SK-N-SH treated with all-trans-retinoic acid at 6 μM for 48 hours (cell line): ENCODE results near the gene SHISA2.
"Not testable (repeated sequence)": the region's sequence is repeated elsewhere in the genome, so short reads cannot be mapped to it uniquely, and the experiment has no call there.

Experiments
- ARNTL ChIP-seq: fragments of 450-650 bp; formaldehyde crosslinking; IDR thresholded peaks from 2 replicates; pipeline ENCODE4 v1.5.0; 2020; ENCODE audit warnings: low read depth, mild to moderate bottlenecking, moderate library complexity, borderline replicate concordance
- CSRNP3 ChIP-seq: fragments of 250-450 bp; sonication (Bioruptor Pico); IDR thresholded peaks from 2 replicates; pipeline ENCODE4 v1.5.1; 2021; ENCODE audit warnings: mild to moderate bottlenecking, moderate library complexity
- OSR1 ChIP-seq: fragments of 250-450 bp; sonication (Bioruptor Pico); IDR thresholded peaks from 2 replicates; pipeline ENCODE4 v1.8.0; 2022; ENCODE audit warnings: moderate library complexity, mild to moderate bottlenecking, inconsistent platforms
- RARB ChIP-seq: fragments of 250-450 bp; sonication (Bioruptor Pico); IDR thresholded peaks from 2 replicates; pipeline ENCODE4 v1.8.0; 2021; ENCODE audit warnings: mild to moderate bottlenecking, moderate library complexity
- SNAI2 ChIP-seq: fragments of 250-450 bp; sonication (Bioruptor Pico); IDR thresholded peaks from 2 replicates; pipeline ENCODE4 v1.5.0; 2020; ENCODE audit warnings: mild to moderate bottlenecking, moderate library complexity
- ZFP3 ChIP-seq: fragments of 250-450 bp; sonication (Bioruptor Pico); IDR thresholded peaks from 2 replicates; pipeline ENCODE4 v1.5.0; 2020; ENCODE audit warnings: mild to moderate bottlenecking, moderate library complexity
- ZFP30 ChIP-seq: fragments of 450-650 bp; formaldehyde crosslinking; IDR thresholded peaks from 2 replicates; pipeline ENCODE4 v1.5.0; 2022; ENCODE audit warnings: mild to moderate bottlenecking, moderate library complexity
- ZNF565 ChIP-seq: fragments of 450-650 bp; formaldehyde crosslinking; conservative IDR thresholded peaks from 2 replicates; pipeline ENCODE4 v1.5.0; 2020; ENCODE audit warnings: low read depth, mild to moderate bottlenecking, moderate library complexity
- ZNF8 ChIP-seq: fragments of 450-650 bp; formaldehyde crosslinking; IDR thresholded peaks from 2 replicates; pipeline ENCODE4 v1.5.0; 2020; ENCODE audit warnings: mild to moderate bottlenecking, moderate library complexity
- TF ChIP-seq, protein P1 (sequence below): fragments of 250-450 bp; sonication (Bioruptor Pico); IDR thresholded peaks from 2 replicates; pipeline ENCODE4 v1.5.1; 2020; ENCODE audit warnings: low read depth, mild to moderate bottlenecking, moderate library complexity

GRCh38 chr13:26072335-26072734 is 20.5 kb upstream of the SHISA2 start:
- not testable (repeated sequence) for TF ChIP-seq ZNF8 (CRISPR knock-in tag); CSRNP3; ZFP30 (CRISPR knock-in tag); ARNTL (CRISPR knock-in tag); OSR1 (CRISPR knock-in tag); RARB (CRISPR knock-in tag); ZNF565 (CRISPR knock-in tag); SNAI2; ZFP3
- TF ChIP-seq, protein P1, sequence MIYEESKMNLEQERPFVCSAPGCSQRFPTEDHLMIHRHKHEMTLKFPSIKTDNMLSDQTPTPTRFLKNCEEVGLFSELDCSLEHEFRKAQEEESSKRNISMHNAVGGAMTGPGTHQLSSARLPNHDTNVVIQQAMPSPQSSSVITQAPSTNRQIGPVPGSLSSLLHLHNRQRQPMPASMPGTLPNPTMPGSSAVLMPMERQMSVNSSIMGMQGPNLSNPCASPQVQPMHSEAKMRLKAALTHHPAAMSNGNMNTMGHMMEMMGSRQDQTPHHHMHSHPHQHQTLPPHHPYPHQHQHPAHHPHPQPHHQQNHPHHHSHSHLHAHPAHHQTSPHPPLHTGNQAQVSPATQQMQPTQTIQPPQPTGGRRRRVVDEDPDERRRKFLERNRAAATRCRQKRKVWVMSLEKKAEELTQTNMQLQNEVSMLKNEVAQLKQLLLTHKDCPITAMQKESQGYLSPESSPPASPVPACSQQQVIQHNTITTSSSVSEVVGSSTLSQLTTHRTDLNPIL (CRISPR knock-in tag): not testable (repeated sequence)
